GM13976 (cell line): ENCODE data around the gene SIGLEC11.

ENCODE experiments used
- DNase-seq: peaks from one replicate; pipeline ENCODE4 v3.0.0; 2012; ENCODE audit warnings: low spot score
- in situ Hi-C: fragments of 300-500 bp; cut with MboI; formaldehyde crosslinking; loops from one replicate; pipeline ENCODE4 v1.12.0; 2022; ENCODE audit warnings: low sequenced_read_pairs, mixed read lengths, inconsistent platforms; ENCODE audit not compliant: unreplicated experiment
- TF ChIP-seq, protein P1 (sequence below): IDR thresholded peaks from 2 replicates; pipeline ENCODE4 v1.5.1; 2012; ENCODE audit warnings: borderline replicate concordance, mild to moderate bottlenecking; ENCODE audit not compliant: insufficient read depth; ENCODE audit errors: extremely low read depth, missing control alignments, control extremely low read depth

The SIGLEC11 gene

DNA sequence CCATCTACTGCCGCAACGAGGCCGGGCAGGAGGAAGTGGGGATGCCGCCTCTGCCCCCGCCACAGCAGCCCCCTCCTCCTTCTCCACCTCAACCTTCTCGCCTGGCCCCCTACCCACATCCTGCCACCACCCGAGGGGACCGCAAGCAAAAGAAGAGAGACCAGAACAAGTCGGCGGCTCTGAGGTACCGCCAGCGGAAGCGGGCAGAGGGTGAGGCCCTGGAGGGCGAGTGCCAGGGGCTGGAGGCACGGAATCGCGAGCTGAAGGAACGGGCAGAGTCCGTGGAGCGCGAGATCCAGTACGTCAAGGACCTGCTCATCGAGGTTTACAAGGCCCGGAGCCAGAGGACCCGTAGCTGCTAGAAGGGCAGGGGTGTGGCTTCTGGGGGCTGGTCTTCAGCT is 28.2 kb downstream of the SIGLEC11 start:
- DNase-seq = no peak
- in situ Hi-C loops = loop anchor here (25.0 kb wide), 1 partner anchor 205 kb away; no protein-coding TSS in a partner anchor
- TF ChIP-seq, protein P1, sequence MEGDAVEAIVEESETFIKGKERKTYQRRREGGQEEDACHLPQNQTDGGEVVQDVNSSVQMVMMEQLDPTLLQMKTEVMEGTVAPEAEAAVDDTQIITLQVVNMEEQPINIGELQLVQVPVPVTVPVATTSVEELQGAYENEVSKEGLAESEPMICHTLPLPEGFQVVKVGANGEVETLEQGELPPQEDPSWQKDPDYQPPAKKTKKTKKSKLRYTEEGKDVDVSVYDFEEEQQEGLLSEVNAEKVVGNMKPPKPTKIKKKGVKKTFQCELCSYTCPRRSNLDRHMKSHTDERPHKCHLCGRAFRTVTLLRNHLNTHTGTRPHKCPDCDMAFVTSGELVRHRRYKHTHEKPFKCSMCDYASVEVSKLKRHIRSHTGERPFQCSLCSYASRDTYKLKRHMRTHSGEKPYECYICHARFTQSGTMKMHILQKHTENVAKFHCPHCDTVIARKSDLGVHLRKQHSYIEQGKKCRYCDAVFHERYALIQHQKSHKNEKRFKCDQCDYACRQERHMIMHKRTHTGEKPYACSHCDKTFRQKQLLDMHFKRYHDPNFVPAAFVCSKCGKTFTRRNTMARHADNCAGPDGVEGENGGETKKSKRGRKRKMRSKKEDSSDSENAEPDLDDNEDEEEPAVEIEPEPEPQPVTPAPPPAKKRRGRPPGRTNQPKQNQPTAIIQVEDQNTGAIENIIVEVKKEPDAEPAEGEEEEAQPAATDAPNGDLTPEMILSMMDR = no peak

DNA sequence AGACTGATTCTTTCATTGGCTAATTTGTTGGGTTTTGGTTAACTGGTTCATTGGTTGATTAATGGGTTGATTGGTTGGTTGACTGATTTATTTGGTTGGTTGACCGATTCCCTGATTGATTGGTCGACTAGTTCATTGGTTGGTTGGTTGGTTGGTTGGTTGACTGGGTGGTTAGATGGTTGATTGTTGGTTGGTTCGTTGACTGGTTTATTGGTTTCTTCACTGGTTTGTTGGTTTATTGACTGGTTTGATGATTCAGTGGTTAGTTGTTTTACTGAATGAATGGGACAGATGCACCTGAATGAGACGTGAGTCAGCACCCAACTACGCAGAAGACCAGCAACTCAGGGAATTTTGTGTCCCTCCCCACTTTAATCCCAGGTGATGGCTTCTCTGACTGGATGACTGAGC is 28.9 kb downstream of the SIGLEC11 start:
- in situ Hi-C loops = loop anchor here (25.0 kb wide), 1 partner anchor 205 kb away; no protein-coding TSS in a partner anchor
- DNase-seq = no peak
- TF ChIP-seq, protein P1 = no peak

DNA sequence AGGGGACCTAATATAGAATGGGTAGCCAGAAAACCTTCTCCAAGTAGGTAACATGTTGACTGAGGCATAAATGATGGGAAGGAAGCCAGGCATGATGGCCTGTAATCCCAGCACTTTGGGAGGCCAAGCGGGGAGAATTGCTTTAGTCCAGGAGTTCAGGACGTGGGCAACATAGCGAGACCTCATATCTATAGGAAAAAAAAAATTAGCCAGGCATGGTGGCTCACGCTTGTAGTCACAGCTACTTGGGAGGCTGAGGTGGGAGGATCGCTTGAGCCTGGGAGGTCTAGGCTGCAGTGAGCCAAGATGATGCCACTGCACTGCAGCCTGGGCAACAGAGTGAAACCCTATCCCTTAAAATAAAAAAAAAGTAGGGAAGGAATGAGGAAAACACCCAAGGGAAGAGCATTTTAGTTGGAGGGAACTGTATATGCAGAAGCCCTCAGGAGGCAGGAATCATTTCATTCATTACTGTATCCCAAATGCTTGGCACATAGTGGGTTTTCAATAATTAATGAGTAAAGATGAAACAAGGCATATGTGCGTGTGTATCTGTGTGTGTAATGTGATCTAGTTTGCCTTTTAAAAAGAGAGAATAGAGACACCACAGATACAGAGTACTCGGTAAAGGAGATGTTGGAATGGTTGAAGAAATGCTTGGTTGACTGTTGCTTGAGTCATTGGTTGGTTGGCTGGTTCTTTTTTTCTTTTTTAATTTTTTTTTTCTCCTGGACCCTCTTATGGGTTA is 29.5 kb downstream of the SIGLEC11 start:
- in situ Hi-C loops = loop anchor here (25.0 kb wide), 1 partner anchor 206 kb away; no protein-coding TSS in a partner anchor
- TF ChIP-seq, protein P1 = no peak
- no peak for DNase-seq

DNA sequence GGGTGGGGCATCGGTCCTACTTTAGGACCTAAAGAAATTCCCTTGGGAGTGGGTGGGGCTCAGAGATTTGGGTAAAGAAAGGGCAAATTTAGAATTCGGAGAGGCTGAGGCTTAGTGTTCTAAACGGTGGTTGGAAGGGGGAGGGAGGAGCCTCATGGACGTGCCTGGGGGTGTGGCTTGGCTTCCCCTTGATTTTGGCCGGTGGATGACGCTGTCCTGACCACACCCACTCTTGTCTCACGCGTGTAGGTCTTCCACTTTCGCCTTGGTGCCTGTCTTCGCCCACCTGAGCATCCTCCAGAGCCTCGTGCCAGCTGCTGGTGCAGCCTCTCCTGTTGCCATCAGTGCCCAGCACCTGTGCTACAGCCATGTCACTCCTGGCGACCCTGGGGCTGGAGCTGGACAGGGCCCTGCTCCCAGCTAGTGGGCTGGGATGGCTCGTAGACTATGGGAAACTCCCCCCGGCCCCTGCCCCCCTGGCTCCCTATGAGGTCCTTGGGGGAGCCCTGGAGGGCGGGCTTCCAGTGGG is 30.4 kb downstream of the SIGLEC11 start:
- in situ Hi-C loops = loop anchor here (25.0 kb wide), 1 partner anchor 207 kb away; no protein-coding TSS in a partner anchor
- no peak for DNase-seq
- TF ChIP-seq, protein P1 = no peak

DNA sequence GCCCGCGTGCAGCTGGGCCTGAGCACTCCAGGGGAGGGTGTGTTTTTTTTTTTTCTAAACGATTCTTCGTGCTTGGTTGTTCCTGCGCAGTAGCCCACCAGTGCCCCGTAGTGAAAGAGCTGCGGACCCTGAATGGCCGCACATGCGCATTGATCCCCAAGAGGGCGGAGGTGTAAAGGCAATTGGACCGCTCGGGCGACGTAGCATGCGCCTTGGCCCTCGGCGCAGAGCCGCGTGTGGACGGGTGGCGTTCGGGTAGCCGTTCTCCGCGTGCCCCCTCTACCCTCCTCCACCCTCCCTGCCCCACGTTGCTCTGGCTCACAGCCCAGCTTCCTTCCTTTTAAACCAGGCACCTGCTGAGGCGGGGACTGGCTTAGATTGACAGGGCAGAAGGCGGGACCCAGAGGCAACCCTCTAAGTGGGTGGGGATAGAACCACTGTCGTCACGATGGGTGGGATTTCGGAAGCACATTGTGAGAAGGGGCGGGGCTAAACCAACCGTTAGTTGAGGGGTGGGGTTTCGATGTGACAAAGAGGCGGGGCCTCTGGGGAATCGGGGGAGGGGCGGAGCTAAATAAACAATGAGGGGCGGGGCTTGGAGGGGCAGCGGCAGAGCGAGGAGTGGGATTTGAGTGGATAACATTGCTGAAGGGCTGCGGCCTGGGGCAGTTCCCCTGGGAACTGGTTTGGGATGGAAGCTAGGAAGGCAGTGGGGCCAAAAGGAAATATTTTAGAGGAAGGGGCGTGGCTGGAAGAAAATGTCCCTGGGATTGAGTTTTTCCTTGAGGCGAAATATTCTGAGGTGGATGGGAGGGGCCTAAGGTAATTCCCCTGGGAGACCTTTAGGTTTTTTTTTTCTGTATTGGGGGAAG is 31.1 kb downstream of the SIGLEC11 start:
- TF ChIP-seq, protein P1 = no peak
- DNase-seq = peak; percentile 98
- in situ Hi-C loops = loop anchor here (25.0 kb wide), 1 partner anchor 207 kb away; no protein-coding TSS in a partner anchor

DNA sequence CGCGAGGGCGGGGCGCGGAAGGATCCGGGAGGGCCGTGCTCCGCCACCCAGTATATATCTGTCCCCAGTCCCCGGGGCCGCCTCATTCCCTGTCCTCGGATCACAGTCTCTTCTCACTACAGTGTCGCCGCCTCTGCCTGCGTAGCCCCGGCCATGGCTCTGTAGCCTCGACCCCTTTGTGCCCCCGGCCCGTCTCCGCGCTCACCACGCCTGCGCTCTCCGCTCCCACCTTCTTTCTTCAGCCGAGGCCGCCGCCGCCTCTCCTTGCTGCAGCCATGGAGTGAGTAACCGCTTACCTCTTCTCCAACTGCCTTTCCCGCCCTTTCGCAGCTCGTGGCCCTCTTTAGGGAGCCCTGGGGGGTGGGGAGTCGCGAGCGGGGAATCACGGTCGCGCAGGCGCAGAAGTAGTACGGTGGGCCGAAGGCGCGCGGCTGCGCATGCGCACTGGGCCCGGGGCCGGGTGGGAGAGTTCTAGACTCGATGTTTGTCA is 31.8 kb downstream of the SIGLEC11 start, which contains the start of the genes ATF5 and NUP62:
TSS of gene ATF5 (plus strand) at position 85 of the 490 bp plus-strand sequence. CDS start 1,646 bp downstream, outside the sequence.
TSS of gene NUP62 (minus strand) at position 384 of the 490 bp plus-strand sequence. CDS start 19,697 bp downstream, outside the sequence.
- peak; percentile 97 for DNase-seq
- TF ChIP-seq, protein P1 = no peak
- in situ Hi-C loops = loop anchor here (25.0 kb wide), 1 partner anchor 208 kb away; no protein-coding TSS in a partner anchor
